Measurements from ENCODE around the gene C1orf159. TPM values are rescaled to one million over a fixed set of nuclear protein-coding genes. Genes with fewer than 3 reads are reported as not detected.
"Not testable (repeated sequence)": the region's sequence is repeated elsewhere in the genome, so short reads cannot be mapped to it uniquely, and the experiment has no call there.

The C1orf159 gene
- total and polyA plus RNA-seq, 7 donors, result 1.5 to 6.7 (median 3.5) TPM

DNA sequence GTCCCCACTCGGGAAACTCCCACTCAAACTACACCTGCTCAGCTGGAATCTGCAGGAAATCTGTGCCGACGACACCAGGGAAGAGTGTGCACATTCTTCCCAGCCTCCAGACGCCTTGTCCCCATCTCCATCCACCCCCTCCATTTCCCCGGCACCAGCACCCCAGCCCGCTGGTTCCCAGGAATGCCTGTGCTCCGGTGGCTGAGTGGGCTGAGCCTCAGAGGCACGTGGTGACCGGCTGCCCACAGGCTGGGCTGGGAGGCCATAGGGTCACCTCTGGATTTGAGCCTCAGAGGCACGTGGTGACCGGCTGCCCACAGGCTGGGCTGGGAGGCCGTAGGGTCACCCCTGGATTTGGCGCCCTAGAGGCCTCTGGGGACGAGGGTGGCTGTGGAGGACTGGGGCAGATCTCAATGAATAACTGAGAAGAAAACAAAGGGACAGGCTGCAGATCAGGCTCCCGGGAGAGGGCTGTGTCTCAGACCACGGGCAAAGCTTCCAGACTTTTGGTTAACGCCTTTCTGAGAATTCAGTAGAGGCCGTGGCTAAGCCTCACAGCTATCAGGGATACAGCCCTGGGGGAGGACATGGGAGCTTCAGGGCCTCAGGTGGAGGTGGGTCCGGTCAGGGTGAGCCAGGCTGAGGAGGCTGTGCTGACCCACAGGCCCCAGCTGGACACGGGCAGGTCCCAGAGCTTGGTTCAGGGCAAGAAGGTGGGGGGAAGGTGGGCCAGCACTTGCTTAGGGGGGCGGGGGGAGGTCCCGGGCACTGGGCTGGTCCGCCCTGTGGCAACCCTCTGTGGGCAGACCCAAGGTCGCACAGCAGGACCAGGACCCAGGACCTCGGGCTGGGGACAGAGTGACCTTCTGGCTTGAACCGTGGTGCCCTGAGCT, 40.5 kb upstream of the C1orf159 start:
- intact Hi-C loops (cut with DNase I), result no loop called here
- peaks cover 10% of the 10 kb centered on the region for H3K4me1 ChIP-seq
- TF ChIP-seq CTCF (IDR thresholded peaks at IDR 0.05), result no peak

GRCh38 chr1:1155258-1155657, 39.4 kb upstream of the C1orf159 start:
- ATAC-seq (no peak), DNase-seq (no peak)
- 81 to 87% (median 84%) methylated on average over 10 of the region's 10 CpGs for WGBS, 3 donors
- no peak overlapping the region for H3K27ac ChIP-seq
- H3K4me3 ChIP-seq, result no peak overlapping the region
- peaks cover 0 to 31% (median 0%) of the 10 kb centered on the region in 3 donors for H3K27me3 ChIP-seq (ENCODE audit: insufficient read depth in 3 of 3, low read length in 2 of 3)
- no peaks in the 10 kb centered on the region for H3K36me3 ChIP-seq (ENCODE audit: insufficient read depth in 1 of 2, low read depth in 1 of 2)
- intact Hi-C loops (cut with DNase I), result no loop called here
- peaks cover 10% of the 10 kb centered on the region for H3K4me1 ChIP-seq
- no peak for TF ChIP-seq CTCF (IDR thresholded peaks at IDR 0.05)
- no peaks in the 10 kb centered on the region for H3K9me3 ChIP-seq

More for the DNA sequence above, 40.5 kb upstream of the C1orf159 start:
- Histone ChIP-seq H3K9me3 (no peaks in the 10 kb centered on the region), H3K27me3 (ENCODE audit: insufficient read depth in 3 of 3, low read length in 2 of 3) (peaks cover 0 to 31% (median 0%) of the 10 kb centered on the region in 3 donors), H3K27ac (no peak overlapping the region), H3K4me3 (no peak overlapping the region), H3K36me3 (ENCODE audit: insufficient read depth in 1 of 2, low read depth in 1 of 2) (no peaks in the 10 kb centered on the region)
- ATAC-seq (peak in 1 of 4 donors; percentile 9), DNase-seq (no peak)
- WGBS, 3 donors, result 70 to 78% (median 72%) methylated on average over 25 to 26 of the region's 26 CpGs

GRCh38 chr1:1153874-1154273, 38.0 kb upstream of the C1orf159 start:
- intact Hi-C loops (cut with DNase I), result no loop called here
- no peaks in the 10 kb centered on the region for H3K9me3 ChIP-seq
- TF ChIP-seq CTCF (IDR thresholded peaks at IDR 0.05), result no peak
- H3K27me3 ChIP-seq (ENCODE audit: insufficient read depth in 3 of 3, low read length in 2 of 3), result peaks cover 0 to 31% (median 0%) of the 10 kb centered on the region in 3 donors
- ATAC-seq, result no peak
- H3K27ac ChIP-seq, result no peak overlapping the region
- no peak overlapping the region for H3K4me3 ChIP-seq
- DNase-seq, result no peak
- WGBS, 3 donors, result 24 to 43% (median 32%) methylated on average over 4 of the region's 4 CpGs
- H3K36me3 ChIP-seq (ENCODE audit: insufficient read depth in 1 of 2, low read depth in 1 of 2), result no peaks in the 10 kb centered on the region
- peaks cover 10% of the 10 kb centered on the region for H3K4me1 ChIP-seq

DNA sequence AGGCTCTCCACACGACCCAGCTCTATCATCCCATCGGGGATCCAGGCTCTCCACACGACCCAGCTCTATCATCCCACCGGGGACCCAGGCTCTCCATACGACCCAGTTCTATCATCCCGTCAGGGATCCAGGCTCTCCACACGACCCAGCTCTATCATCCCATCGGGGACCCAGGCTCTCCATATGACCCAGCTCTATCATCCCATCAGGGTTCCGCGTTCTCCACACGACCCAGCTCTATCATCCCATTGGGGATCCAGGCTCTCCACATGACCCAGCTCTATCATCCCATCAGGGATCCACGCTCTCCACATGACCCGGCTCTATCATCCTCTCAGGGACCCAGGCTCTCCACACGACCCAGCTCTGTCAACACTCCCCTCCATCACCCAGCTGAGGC, 37.3 kb upstream of the C1orf159 start:
- DNase-seq; H3K36me3 ChIP-seq (ENCODE audit: insufficient read depth in 1 of 2, low read depth in 1 of 2); H3K27ac ChIP-seq; intact Hi-C loops (cut with DNase I); ATAC-seq; H3K4me1 ChIP-seq; H3K4me3 ChIP-seq; H3K9me3 ChIP-seq: not testable (repeated sequence)
- WGBS, 3 donors, result 88 to 89% (median 88%) methylated on average over 14 of the region's 14 CpGs
- peaks cover 0 to 29% (median 0%) of the 10 kb centered on the region in 3 donors for H3K27me3 ChIP-seq (ENCODE audit: insufficient read depth in 3 of 3, low read length in 2 of 3)

DNA sequence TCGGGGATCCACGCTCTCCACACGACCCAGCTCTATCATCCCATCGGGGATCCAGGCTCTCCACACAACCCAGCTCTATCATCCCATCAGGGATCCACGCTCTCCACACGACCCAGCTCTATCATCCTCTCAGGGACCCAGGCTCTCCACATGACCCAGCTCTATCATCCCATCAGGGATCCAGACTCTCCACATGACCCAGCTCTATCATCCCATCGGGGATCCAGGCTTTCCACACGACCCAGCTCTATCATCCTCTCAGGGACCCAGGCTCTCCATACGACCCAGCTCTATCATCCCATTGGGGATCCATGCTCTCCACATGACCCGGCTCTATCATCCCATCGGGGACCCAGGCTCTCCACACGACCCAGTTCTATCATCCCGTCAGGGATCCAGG, 36.5 kb upstream of the C1orf159 start:
- H3K9me3 ChIP-seq; intact Hi-C loops (cut with DNase I); DNase-seq; H3K4me1 ChIP-seq; H3K27ac ChIP-seq; ATAC-seq; H3K4me3 ChIP-seq; H3K36me3 ChIP-seq (ENCODE audit: insufficient read depth in 1 of 2, low read depth in 1 of 2): not testable (repeated sequence)
- WGBS, 3 donors, result 84 to 92% (median 87%) methylated on average over 13 of the region's 13 CpGs
- peaks cover 0 to 24% (median 0%) of the 10 kb centered on the region in 3 donors for H3K27me3 ChIP-seq (ENCODE audit: insufficient read depth in 3 of 3, low read length in 2 of 3)
